Thoracic aorta (tissue), 2 donors: Measurements from ENCODE around the gene MAD1L1. TPM values are rescaled to one million over a fixed set of nuclear protein-coding genes. Genes with fewer than 3 reads are reported as not detected.

Experiments
- ATAC-seq: fragments of 150-250 bp; one replicate; pipeline ENCODE4 v1.8.0; 2017; ENCODE audit warnings: low read depth; ENCODE audit not compliant: insufficient number of reproducible peaks, low FRiP score
- DNase-seq: peaks from one replicate; pipeline ENCODE4 v3.0.0-alpha.2; 2020; ENCODE audit warnings: low spot score
- H3K27ac ChIP-seq, 2 donors: fragments of 200-600 bp; sonication (generic); 1 replicate in 1 of 2; 2 replicates in 1 of 2; pipeline ENCODE4 v1.5.1; 2016; ENCODE audit warnings: mild to moderate bottlenecking in 2 of 2, moderate library complexity in 2 of 2
- H3K27me3 ChIP-seq: fragments of 200-600 bp; sonication (generic); replicated peaks from 2 replicates; pipeline ENCODE4 v1.6.0; 2016; ENCODE audit warnings: mild to moderate bottlenecking; ENCODE audit not compliant: insufficient read depth
- H3K36me3 ChIP-seq: fragments of 200-600 bp; sonication (generic); one replicate; pipeline ENCODE4 v1.5.1; 2016
- H3K4me1 ChIP-seq, 2 donors: fragments of 200-600 bp; sonication (generic); 1 replicate in 1 of 2; 2 replicates in 1 of 2; pipeline versions ENCODE4 v1.5.1 to v1.6.0; 2016; ENCODE audit warnings: low read depth in 2 of 2, mild to moderate bottlenecking in 1 of 2; ENCODE audit not compliant: control insufficient read depth in 1 of 2
- H3K4me3 ChIP-seq: fragments of 200-600 bp; sonication (generic); 2 replicates; pipeline ENCODE4 v1.5.1; 2016; ENCODE audit warnings: mild to moderate bottlenecking
- H3K9me3 ChIP-seq: fragments of 200-600 bp; sonication (generic); 2 replicates; pipeline ENCODE4 v1.5.1; 2016
- CTCF ChIP-seq: fragments of 200-600 bp; sonication (generic); IDR thresholded peaks from one replicate; pipeline ENCODE4 v1.5.1; 2019; ENCODE audit warnings: antibody characterized with exemption
- total RNA-seq, 2 donors: library from RNA; depleted of rRNA; stranded (reverse); fragments of >200 nt; gene quantifications; one replicate each; pipeline versions ENCODE4 v1.1.0 to v1.2.3, GENCODE V29; 2016

The MAD1L1 gene
- total RNA-seq, 2 donors from 2014 or later: 27.4 to 41.3 TPM

GRCh38 chr7:2034291-2035201 lies 198.2 kb downstream of the MAD1L1 start:
- TF ChIP-seq CTCF: no peak
- H3K36me3 ChIP-seq: no peaks in the 10 kb centered on the region
- H3K27me3 ChIP-seq: no peaks in the 10 kb centered on the region
- no peaks in the 10 kb centered on the region for H3K9me3 ChIP-seq
- H3K4me3 ChIP-seq: no peak overlapping the region
- peaks cover 0 to 10% of the 10 kb centered on the region in 2 donors for H3K4me1 ChIP-seq
- DNase-seq (no peak), ATAC-seq (no peak)
- no peak overlapping the region for H3K27ac ChIP-seq

DNA sequence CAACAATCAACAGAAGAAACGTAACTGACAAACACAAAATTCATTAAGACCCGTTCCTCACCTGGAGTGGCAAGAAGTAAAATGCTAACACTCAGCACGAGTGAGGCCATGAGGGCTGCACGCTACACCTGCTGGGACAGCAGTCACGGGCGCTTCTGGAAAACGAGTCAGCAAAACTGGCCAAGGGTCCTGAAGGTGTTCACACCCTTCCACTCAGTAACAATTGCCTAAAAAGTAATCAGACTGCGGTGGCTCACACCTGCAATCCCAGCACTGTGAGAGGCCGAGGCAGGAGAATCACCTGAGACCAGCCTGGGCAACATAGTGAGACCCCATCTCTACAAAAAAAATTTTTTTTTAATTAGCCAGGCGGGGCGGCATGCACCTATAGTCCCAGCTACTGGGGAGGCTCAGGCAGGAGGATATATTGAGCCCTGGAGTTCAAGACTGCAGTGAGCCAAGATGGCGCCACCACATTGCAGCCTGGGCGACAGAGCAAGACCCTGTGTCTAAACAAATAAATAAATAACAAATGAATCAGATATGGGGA lies 199.1 kb downstream of the MAD1L1 start:
- ATAC-seq: no peak
- Histone ChIP-seq H3K27me3 (no peaks in the 10 kb centered on the region), H3K4me1 (peaks cover 0 to 10% of the 10 kb centered on the region in 2 donors), H3K9me3 (peaks cover 3% of the 10 kb centered on the region), H3K36me3 (no peaks in the 10 kb centered on the region), H3K27ac (no peak overlapping the region), H3K4me3 (no peak overlapping the region)
- DNase-seq: no peak
- no peak for TF ChIP-seq CTCF

DNA sequence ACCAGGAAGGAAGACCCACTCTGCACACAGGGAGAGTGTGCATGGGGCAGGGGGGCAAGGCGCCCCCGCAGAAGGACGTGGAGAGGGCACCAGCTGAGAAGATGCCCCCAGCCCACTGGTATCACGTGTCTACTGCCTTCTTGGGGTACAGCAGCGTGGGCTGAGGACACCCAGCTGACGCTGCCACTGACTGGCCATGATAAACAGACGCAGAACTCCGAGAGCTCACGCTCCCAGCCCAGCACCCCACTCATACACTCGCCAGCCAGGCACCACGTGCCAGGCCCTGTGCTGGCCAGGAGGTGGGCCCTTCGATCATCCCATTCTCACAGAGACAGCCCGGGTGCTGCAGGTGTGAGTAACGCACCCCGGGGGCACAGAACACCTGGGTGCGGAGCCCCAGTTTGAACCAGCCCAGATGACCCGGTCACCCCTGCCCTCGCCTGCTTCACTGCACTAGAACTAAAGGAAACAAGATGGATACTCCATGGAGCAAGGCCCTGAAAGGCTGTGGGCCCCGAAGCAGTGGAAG lies 199.8 kb downstream of the MAD1L1 start:
- no peak for ATAC-seq
- no peaks in the 10 kb centered on the region for H3K27me3 ChIP-seq
- no peak overlapping the region for H3K27ac ChIP-seq
- no peaks in the 10 kb centered on the region for H3K36me3 ChIP-seq
- H3K9me3 ChIP-seq: peaks cover 10% of the 10 kb centered on the region
- no peak overlapping the region for H3K4me3 ChIP-seq
- H3K4me1 ChIP-seq: peaks cover 0 to 10% of the 10 kb centered on the region in 2 donors
- no peak for TF ChIP-seq CTCF
- DNase-seq: no peak

GRCh38 chr7:2032030-2032875 lies 200.5 kb downstream of the MAD1L1 start:
- Histone ChIP-seq H3K4me1 (peaks cover 0 to 5% of the 10 kb centered on the region in 2 donors), H3K27me3 (no peaks in the 10 kb centered on the region), H3K9me3 (peaks cover 10% of the 10 kb centered on the region), H3K27ac (no peak overlapping the region), H3K36me3 (no peaks in the 10 kb centered on the region), H3K4me3 (no peak overlapping the region)
- DNase-seq: no peak
- no peak for TF ChIP-seq CTCF
- ATAC-seq: no peak
